HepG2 (cell line): ENCODE measurements around the gene MTCL1. TPM values are rescaled to one million over a fixed set of nuclear protein-coding genes. Genes with fewer than 3 reads are reported as not detected.

Experiments
- ATAC-seq: fragments of 200-7000 bp; cut with Tn5 transposase; 3 replicates; pipeline ENCODE4 v1.9.1; 2020; ENCODE audit warnings: mild to moderate bottlenecking, moderate library complexity
- BruUV-seq: library from RNA; stranded (reverse); fragments of 400-500 nt; replicated peaks from 2 replicates; lab custom pipeline; 2021; lab: Mats Ljungman, UMichigan
- CTCF ChIA-PET: fragments of 300-600 bp; formaldehyde crosslinking; extraction: SDS; loops from one replicate; lab custom pipeline; 2021; ENCODE audit warnings: low total read pairs, inconsistent platforms, low intra/inter-chr PET ratio; lab: Yijun Ruan, JAX
- POLR2A ChIA-PET: fragments of 350-600 bp; sonication (Branson Sonifier 250); formaldehyde crosslinking; loops from one replicate; lab custom pipeline; 2020; ENCODE audit warnings: antibody characterized with exemption, inconsistent platforms; lab: Yijun Ruan, JAX
- DNase-seq: peaks from one replicate; pipeline ENCODE4 v3.0.0-alpha.2; 2015; ENCODE audit warnings: low spot score
- FAIRE-seq: peaks from 3 replicates; lab custom pipeline; 2011; peaks lifted over from hg19 to GRCh38; lab: Jason Lieb, UNC
- H2AFZ ChIP-seq: one replicate; pipeline ENCODE4 v1.6.1; 2011; ENCODE audit warnings: low read length, inconsistent platforms
- H3K27ac ChIP-seq: fragments of 300-600 bp; 3 replicates; pipeline ENCODE4 v1.8.0; 2011; ENCODE audit warnings: mixed run types, mild to moderate bottlenecking, mixed read lengths, low read length, inconsistent platforms; ENCODE audit not compliant: insufficient read depth; ENCODE audit errors: extremely low read length
- H3K27me3 ChIP-seq, 2 experiments: fragments of 200-600 bp in 1 of 2; 2 replicates in 1 of 2; 3 replicates in 1 of 2; pipeline versions ENCODE4 v1.6.0 to v1.8.0; 2011; ENCODE audit warnings: low read length in 2 of 2, mild to moderate bottlenecking in 2 of 2, moderate library complexity in 2 of 2, inconsistent platforms in 1 of 2; ENCODE audit not compliant: insufficient read depth in 2 of 2, control insufficient read depth in 1 of 2
- H3K36me3 ChIP-seq, 2 experiments: fragments of 200-600 bp in 1 of 2; replicated peaks in 1 of 2; 2 replicates in 1 of 2; 3 replicates in 1 of 2; pipeline versions ENCODE4 v1.5.1 to v1.8.0; 2011; ENCODE audit warnings: low read length in 2 of 2, inconsistent platforms in 1 of 2; ENCODE audit not compliant: insufficient read depth in 2 of 2, control insufficient read depth in 1 of 2
- H3K4me1 ChIP-seq: 2 replicates; pipeline ENCODE4 v1.5.1; 2012; ENCODE audit warnings: low read length, inconsistent platforms; ENCODE audit not compliant: insufficient read depth
- H3K4me2 ChIP-seq: 2 replicates; pipeline ENCODE4 v1.6.0; 2011; ENCODE audit warnings: low read depth, low read length, inconsistent platforms
- H3K4me3 ChIP-seq, 3 experiments: fragments of 200-600 bp in 1 of 3; sonication (generic), shearing (Covaris generic) in 1 of 3; replicated peaks in 1 of 3; 2 replicates each; pipeline ENCODE4 v1.5.1; 2011 to 2016; ENCODE audit warnings: low read length in 3 of 3, inconsistent platforms in 2 of 3, low read depth in 2 of 3, mild to moderate bottlenecking in 2 of 3, control low read depth in 1 of 3, mixed read lengths in 1 of 3; ENCODE audit not compliant: insufficient read depth in 1 of 3
- H3K79me2 ChIP-seq: one replicate; pipeline ENCODE4 v1.6.1; 2011; ENCODE audit warnings: low read length, inconsistent platforms; ENCODE audit not compliant: insufficient read depth
- H3K9ac ChIP-seq: 2 replicates; pipeline ENCODE4 v1.6.0; 2011; ENCODE audit warnings: mild to moderate bottlenecking, low read depth, low read length, inconsistent platforms; ENCODE audit not compliant: insufficient read depth
- H3K9me3 ChIP-seq: 2 replicates; pipeline ENCODE4 v1.5.1; 2012; ENCODE audit warnings: mild to moderate bottlenecking, low read length
- H4K20me1 ChIP-seq: 2 replicates; pipeline ENCODE4 v1.6.0; 2011; ENCODE audit warnings: inconsistent platforms, mild to moderate bottlenecking, low read length, moderate library complexity; ENCODE audit not compliant: insufficient read depth
- ARNT2 ChIP-seq: sonication (generic); formaldehyde crosslinking; IDR thresholded peaks from 2 replicates; pipeline ENCODE4 v1.8.0; 2022; ENCODE audit warnings: mild to moderate bottlenecking, low read depth, missing genetic modification reagents, moderate library complexity
- CBX2 ChIP-seq, 2 experiments: fragments of 200-600 bp in 1 of 2; sonication (generic); formaldehyde crosslinking in 1 of 2; IDR thresholded peaks; 2 replicates each; pipeline versions ENCODE4 v1.7.0 to v1.8.1; 2018 to 2022; ENCODE audit warnings: low read depth in 2 of 2, low read length in 1 of 2, mild to moderate bottlenecking in 1 of 2, missing genetic modification reagents in 1 of 2
- FOSL2 ChIP-seq: sonication (generic); formaldehyde crosslinking; IDR thresholded peaks from 2 replicates; pipeline ENCODE4 v1.4.0; 2020; ENCODE audit warnings: missing genetic modification reagents
- FOXA3 ChIP-seq: IDR thresholded peaks from 2 replicates; pipeline ENCODE4 v1.6.1; 2016; ENCODE audit warnings: missing genetic modification reagents, missing compliant biosample characterization
- HOXA7 ChIP-seq: sonication (generic); formaldehyde crosslinking; IDR thresholded peaks from 2 replicates; pipeline ENCODE4 v1.8.1; 2022; ENCODE audit warnings: mild to moderate bottlenecking, missing genetic modification reagents, moderate library complexity
- HOXA9 ChIP-seq: sonication (generic); formaldehyde crosslinking; IDR thresholded peaks from 2 replicates; pipeline ENCODE4 v1.8.1; 2022; ENCODE audit warnings: missing genetic modification reagents, mild to moderate bottlenecking, moderate library complexity, borderline replicate concordance
- NFIB ChIP-seq: sonication (generic); formaldehyde crosslinking; IDR thresholded peaks from 2 replicates; pipeline ENCODE4 v1.9.0; 2021; ENCODE audit warnings: missing genetic modification reagents, mild to moderate bottlenecking, borderline replicate concordance
- SMARCC2 ChIP-seq: fragments of 450-650 bp; IDR thresholded peaks from 2 replicates; pipeline ENCODE4 v1.6.1; 2017; ENCODE audit warnings: antibody characterized with exemption, mild to moderate bottlenecking
- SP5 ChIP-seq: IDR thresholded peaks from 2 replicates; pipeline ENCODE4 v1.6.1; 2016; ENCODE audit warnings: low read depth, borderline replicate concordance
- SPEN ChIP-seq: sonication (generic); formaldehyde crosslinking; IDR thresholded peaks from 2 replicates; pipeline ENCODE4 v1.5.1; 2020; ENCODE audit warnings: low read depth, mild to moderate bottlenecking, missing genetic modification reagents
- TCF7L2 ChIP-seq: IDR thresholded peaks from 2 replicates; pipeline ENCODE4 v1.6.1; 2011; ENCODE audit warnings: mild to moderate bottlenecking, low read depth, low read length, moderate library complexity
- TEAD3 ChIP-seq: optimal IDR thresholded peaks from 2 replicates; pipeline ENCODE3; 2016; ENCODE audit warnings: borderline replicate concordance
- TRIM22 ChIP-seq: fragments of 450-650 bp; IDR thresholded peaks from 2 replicates; pipeline ENCODE4 v1.6.1; 2017
- ZNF577 ChIP-seq: sonication (generic); formaldehyde crosslinking; IDR thresholded peaks from 2 replicates; pipeline ENCODE4 v1.4.0; 2020; ENCODE audit warnings: mild to moderate bottlenecking, low read depth, missing genetic modification reagents, borderline replicate concordance
- ZNF605 ChIP-seq: sonication (generic); formaldehyde crosslinking; IDR thresholded peaks from 2 replicates; pipeline ENCODE4 v1.8.0; 2022; ENCODE audit warnings: mild to moderate bottlenecking, missing genetic modification reagents
- ZNF746 ChIP-seq: sonication (generic); formaldehyde crosslinking; IDR thresholded peaks from 2 replicates; pipeline ENCODE4 v1.8.0; 2022; ENCODE audit warnings: mild to moderate bottlenecking, missing genetic modification reagents
- ZNF773 ChIP-seq: sonication (generic); formaldehyde crosslinking; IDR thresholded peaks from 2 replicates; pipeline ENCODE4 v1.4.0; 2020; ENCODE audit warnings: missing genetic modification reagents, borderline replicate concordance
- ZUFSP ChIP-seq: sonication (generic); formaldehyde crosslinking; IDR thresholded peaks from 2 replicates; pipeline ENCODE4 v1.9.0; 2021; ENCODE audit warnings: missing genetic modification reagents, mild to moderate bottlenecking, borderline replicate concordance
- WGBS: methylation state at CpG from one replicate; pipeline ENCODE4 v1.1.6; 2017; ENCODE audit warnings: low lambda C conversion rate; 5-methylcytosine and 5-hydroxymethylcytosine counted together
- in situ Hi-C: cut with HindIII; loops from 2 replicates; pipeline ENCODE4 v1.10.0; 2017; ENCODE audit warnings: low pct_unique_long_range_greater_than_20kb; ENCODE audit not compliant: extremely low pct_ligation_motif_present
- intact Hi-C: fragments of 100-400 bp; cut with micrococcal nuclease; formaldehyde crosslinking; loops from one replicate; pipeline ENCODE4 v1.10.0; 2022; ENCODE audit not compliant: unreplicated experiment
- polyA plus RNA-seq, 8 experiments: library from polyadenylated mRNA; depleted of rRNA in 3 of 8; stranded (reverse) in 7 of 8; unstranded in 1 of 8; fragments of >200 nt; fragmentation: Illumina TruSeq in 4 of 8; extraction: Trizol in 4 of 8; gene quantifications; 2 replicates each; pipeline versions ENCODE4 v1.2.1 to v1.2.3, GENCODE V29; 2011 to 2016; ENCODE audit warnings: low read depth in 4 of 8, missing spikeins in 1 of 8, mixed read lengths in 1 of 8; ENCODE audit not compliant: insufficient read depth in 1 of 8
- total RNA-seq, 5 experiments: library from RNA; depleted of rRNA; stranded (reverse); fragments of >200 nt; fragmentation: Illumina TruSeq; extraction: Trizol; gene quantifications; 2 replicates each; pipeline ENCODE4 v1.2.3, GENCODE V29; 2016; ENCODE audit warnings: low read depth in 1 of 5

The MTCL1 gene
- total and polyA plus RNA-seq, 2 of the 13 experiments (the other 11 are each of a cell fraction or from before 2014, with no cell fraction given): 3.1 to 3.2 TPM

DNA sequence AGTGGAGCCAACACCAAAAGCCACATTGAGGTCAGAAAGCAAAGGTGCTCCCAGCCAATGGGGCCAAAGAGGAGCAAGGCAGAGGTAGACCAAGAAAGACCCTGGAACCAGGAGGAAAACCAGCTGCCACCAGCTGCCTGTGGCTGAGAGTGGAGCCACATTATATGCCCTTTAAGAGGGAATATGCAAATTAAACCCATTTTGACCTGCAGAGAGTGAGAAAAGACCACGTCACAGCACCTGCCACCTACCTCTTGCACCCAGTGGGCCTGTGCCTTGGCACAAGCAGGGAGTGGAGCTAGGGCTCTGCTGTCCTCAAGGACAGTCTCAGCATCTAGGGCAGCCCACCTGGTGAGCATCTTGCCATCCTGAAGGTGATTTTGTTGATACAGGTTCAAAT is 161.3 kb downstream of the MTCL1 start:
- WGBS: 0% methylated on average over 1 of the region's 1 CpG
- DNase-seq (no peak), ATAC-seq (no peak), FAIRE-seq (no peak)
- TF ChIP-seq ZUFSP (CRISPR knock-in tag): no peak
- TF ChIP-seq SP5 (CRISPR knock-in tag): no peak
- no peak for TF ChIP-seq TCF7L2
- no peak for TF ChIP-seq TEAD3
- TF ChIP-seq SPEN (CRISPR knock-in tag): no peak
- TF ChIP-seq ZNF577 (CRISPR knock-in tag): no peak
- TF ChIP-seq TRIM22: no peak
- no peak for TF ChIP-seq SMARCC2
- TF ChIP-seq FOSL2 (CRISPR knock-in tag): no peak
- no peak for TF ChIP-seq CBX2 (IDR thresholded peaks at IDR 0.05; ENCODE audit: low read depth, low read length)
- TF ChIP-seq CBX2 (CRISPR knock-in tag; IDR thresholded peaks at IDR 0.05; ENCODE audit: low read depth): no peak
- no peak for TF ChIP-seq ZNF605 (CRISPR knock-in tag)
- TF ChIP-seq NFIB (CRISPR knock-in tag): no peak
- TF ChIP-seq FOXA3: no peak
- no peak for TF ChIP-seq ARNT2 (CRISPR knock-in tag)
- no peak for TF ChIP-seq HOXA9 (CRISPR knock-in tag)
- TF ChIP-seq HOXA7 (CRISPR knock-in tag): no peak
- no peak for TF ChIP-seq ZNF773 (CRISPR knock-in tag)
- no peak for TF ChIP-seq ZNF746 (CRISPR knock-in tag)
- in situ Hi-C loops: no loop called here
- H3K27ac ChIP-seq: no peak overlapping the region
- peaks cover 0 to 1% of the 10 kb centered on the region in 2 experiments; a peak in 2 of 5 replicates for H3K27me3 ChIP-seq
- no peak overlapping the region for H3K9ac ChIP-seq
- H3K4me3 ChIP-seq: no peak overlapping the region
- no peaks in the 10 kb centered on the region for H3K4me1 ChIP-seq
- ChIA-PET POLR2A (no interaction called here), CTCF (no interaction called here)
- intact Hi-C loops: no loop called here
- H3K79me2 ChIP-seq: no peaks in the 10 kb centered on the region
- no peaks in the 10 kb centered on the region for H4K20me1 ChIP-seq
- H3K4me2 ChIP-seq: no peak overlapping the region
- BruUV-seq: no TSS peak
- H3K9me3 ChIP-seq: no peaks in the 10 kb centered on the region
- H2AFZ ChIP-seq: no peak overlapping the region
- no peaks in the 10 kb centered on the region for H3K36me3 ChIP-seq
